HG02678 (cell line): ENCODE results near the gene FGF1.

Source experiments
- ATAC-seq: cut with Tn5 transposase; IDR thresholded peaks from one replicate; pipeline ENCODE4 v1.9.1; 2021; ENCODE audit warnings: mild to moderate bottlenecking, moderate library complexity; ENCODE audit not compliant: unreplicated experiment

Gene FGF1

GRCh38 chr5:142547445-142548380, 138.2 kb downstream of the FGF1 start:
- no peak for ATAC-seq

DNA sequence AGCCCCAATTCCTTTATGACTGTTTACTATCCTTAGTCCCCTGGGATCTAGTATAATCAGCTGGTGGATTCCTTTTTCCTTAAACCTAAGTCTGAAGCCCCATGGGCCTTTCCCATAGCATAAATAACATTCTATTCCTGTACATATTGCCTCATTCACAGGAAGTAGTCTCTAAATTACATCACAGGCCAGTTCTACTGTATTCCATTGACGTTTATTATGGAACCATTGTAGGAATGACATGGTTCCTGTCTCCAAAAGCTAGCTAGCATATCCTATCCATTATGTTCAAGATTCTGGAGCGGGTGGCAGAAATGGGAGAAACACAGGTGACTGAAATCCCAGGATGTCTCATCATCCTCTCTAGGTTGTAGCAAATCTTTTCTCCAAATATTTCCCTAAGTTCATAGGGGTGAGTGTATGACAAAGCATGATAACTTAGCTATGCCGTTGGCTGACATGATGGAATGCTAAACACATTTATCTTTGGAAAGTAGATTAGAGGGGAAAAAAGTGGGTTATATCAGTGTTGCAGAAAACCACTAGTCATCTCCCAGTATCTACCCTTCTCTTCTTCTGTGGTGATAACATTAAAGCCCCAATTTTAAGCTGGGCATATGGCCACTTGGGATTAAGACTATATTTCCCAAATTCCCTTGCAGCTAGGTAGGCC, 140.1 kb downstream of the FGF1 start:
- ATAC-seq = no peak

- no peak for ATAC-seq
These were observed 140.8 kb downstream of the FGF1 start for GRCh38 chr5:142544946-142545649.

- no peak for ATAC-seq
These were observed 141.7 kb downstream of the FGF1 start for GRCh38 chr5:142544071-142544753.

GRCh38 chr5:142542906-142543305, 143.0 kb downstream of the FGF1 start:
- no peak for ATAC-seq
